Stomach (tissue), 9 donors: ENCODE data around the gene AGMO. TPM values are rescaled to one million over a fixed set of nuclear protein-coding genes. Genes with fewer than 3 reads are reported as not detected.
"Not testable (repeated sequence)": the region's sequence is repeated elsewhere in the genome, so short reads cannot be mapped to it uniquely, and the experiment has no call there.

Experiments used
- DNase-seq, 2 donors: peaks; one replicate each; pipeline versions ENCODE4 v3.0.0 to v3.0.0-alpha.2; 2013 to 2019
- H3K27ac ChIP-seq, 5 donors: fragments of 200-600 bp in 4 of 5; sonication (generic) in 4 of 5; one replicate each; pipeline ENCODE4 v1.5.1; 2013 to 2019; ENCODE audit warnings: mild to moderate bottlenecking in 1 of 5, moderate library complexity in 1 of 5
- H3K27me3 ChIP-seq, 3 donors: fragments of 200-600 bp; sonication (generic); one replicate each; pipeline ENCODE4 v1.5.1; 2017 to 2019; ENCODE audit warnings: mixed run types in 1 of 3
- H3K36me3 ChIP-seq, 4 donors: fragments of 200-600 bp; sonication (generic); 1 replicate in 3 of 4; 2 replicates in 1 of 4; pipeline ENCODE4 v1.5.1; 2016 to 2019
- H3K4me1 ChIP-seq, 4 donors: fragments of 200-600 bp; sonication (generic); one replicate each; pipeline ENCODE4 v1.5.1; 2016 to 2019
- H3K4me3 ChIP-seq, 4 donors: fragments of 200-600 bp; sonication (generic) in 3 of 4; one replicate each; pipeline ENCODE4 v1.5.1; 2016 to 2019; ENCODE audit warnings: mild to moderate bottlenecking in 1 of 4
- H3K9me3 ChIP-seq, 4 donors: fragments of 200-600 bp; sonication (generic); one replicate each; pipeline ENCODE4 v1.5.1; 2016 to 2019
- EP300 ChIP-seq: sonication (generic); formaldehyde crosslinking; IDR thresholded peaks from one replicate; pipeline ENCODE4 v1.6.1; 2017; ENCODE audit warnings: antibody characterized with exemption
- POLR2A ChIP-seq, 4 donors: fragments of 450-650 bp; IDR thresholded peaks; one replicate each; pipeline ENCODE4 v1.6.1; 2016; ENCODE audit warnings: antibody characterized with exemption in 4 of 4, control low read depth in 2 of 4, mild to moderate bottlenecking in 1 of 4, moderate library complexity in 1 of 4
- POLR2AphosphoS5 ChIP-seq, 3 donors: sonication (generic); formaldehyde crosslinking; IDR thresholded peaks; one replicate each; pipeline ENCODE4 v1.6.1; 2016; ENCODE audit warnings: antibody characterized with exemption in 3 of 3
- WGBS, 5 donors: extraction: QIAGEN DNeasy Blood & Tissue Kit in 3 of 5; methylation state at CpG; one replicate each; pipeline versions ENCODE4 v1.1.5 to v1.1.7; 2013 to 2018; 5-methylcytosine and 5-hydroxymethylcytosine counted together
- intact Hi-C: fragments of 100-400 bp; cut with DNase I; formaldehyde crosslinking; loops from one replicate; pipeline ENCODE4 v1.15.1; 2023; ENCODE audit warnings: low total_unique reads
- polyA plus RNA-seq, 3 donors: library from polyadenylated mRNA; stranded (reverse); fragments of 200-250 nt; gene quantifications; one replicate each; pipeline ENCODE4 v1.2.3, GENCODE V29; 2013
- total RNA-seq, 5 donors: library from RNA; depleted of rRNA; stranded (reverse); fragments of >200 nt; gene quantifications; one replicate each; pipeline versions ENCODE4 v1.1.0 to v1.2.3, GENCODE V29; 2014 to 2016
- TF ChIP-seq, protein P1 (sequence below), 7 experiments: fragments of 450-650 bp in 4 of 7; fragments of 200-600 bp in 3 of 7; sonication (generic) in 3 of 7; IDR thresholded peaks; one replicate each; pipeline ENCODE4 v1.5.1; 2016 to 2019; ENCODE audit warnings: antibody characterized with exemption in 7 of 7, control low read depth in 2 of 7, mild to moderate bottlenecking in 1 of 7
- donor health status: healthy with polysubstance abuse.
- donor health status: Bipolar disorder and iron deficiency.
- donor health status: healthy.

The AGMO gene
- total and polyA plus RNA-seq, 8 donors, result 0.03 to 33.0 (median 5.0) TPM; not detected in 5

DNA sequence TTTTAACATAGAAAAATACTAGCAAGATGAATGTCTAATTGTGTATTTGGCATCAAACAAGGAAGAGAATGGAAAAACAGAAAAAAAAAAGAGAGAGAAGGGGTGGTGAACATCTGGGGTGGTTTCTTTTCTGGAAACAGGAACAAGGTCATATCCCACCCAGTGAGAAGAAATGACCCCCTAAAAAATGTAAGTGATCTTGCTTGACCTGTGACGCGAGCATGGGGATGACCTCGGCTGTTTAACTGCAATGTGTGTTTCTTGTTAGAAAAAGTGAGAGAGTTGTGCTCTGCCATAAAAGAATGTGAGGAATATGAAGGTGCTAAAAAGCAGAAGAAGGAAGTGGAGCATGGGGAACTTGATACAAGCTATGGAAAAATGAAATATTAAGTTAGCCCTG lies 258.5 kb downstream of the AGMO start:
- no peak for TF ChIP-seq POLR2A (IDR thresholded peaks at IDR 0.05)
- no peak for TF ChIP-seq EP300
- TF ChIP-seq POLR2AphosphoS5 (IDR thresholded peaks at IDR 0.05), result no peak
- TF ChIP-seq, protein P1, sequence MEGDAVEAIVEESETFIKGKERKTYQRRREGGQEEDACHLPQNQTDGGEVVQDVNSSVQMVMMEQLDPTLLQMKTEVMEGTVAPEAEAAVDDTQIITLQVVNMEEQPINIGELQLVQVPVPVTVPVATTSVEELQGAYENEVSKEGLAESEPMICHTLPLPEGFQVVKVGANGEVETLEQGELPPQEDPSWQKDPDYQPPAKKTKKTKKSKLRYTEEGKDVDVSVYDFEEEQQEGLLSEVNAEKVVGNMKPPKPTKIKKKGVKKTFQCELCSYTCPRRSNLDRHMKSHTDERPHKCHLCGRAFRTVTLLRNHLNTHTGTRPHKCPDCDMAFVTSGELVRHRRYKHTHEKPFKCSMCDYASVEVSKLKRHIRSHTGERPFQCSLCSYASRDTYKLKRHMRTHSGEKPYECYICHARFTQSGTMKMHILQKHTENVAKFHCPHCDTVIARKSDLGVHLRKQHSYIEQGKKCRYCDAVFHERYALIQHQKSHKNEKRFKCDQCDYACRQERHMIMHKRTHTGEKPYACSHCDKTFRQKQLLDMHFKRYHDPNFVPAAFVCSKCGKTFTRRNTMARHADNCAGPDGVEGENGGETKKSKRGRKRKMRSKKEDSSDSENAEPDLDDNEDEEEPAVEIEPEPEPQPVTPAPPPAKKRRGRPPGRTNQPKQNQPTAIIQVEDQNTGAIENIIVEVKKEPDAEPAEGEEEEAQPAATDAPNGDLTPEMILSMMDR (IDR thresholded peaks at IDR 0.05), result no peak
- no peaks in the 10 kb centered on the region for H3K9me3 ChIP-seq
- H3K4me3 ChIP-seq, result no peak overlapping the region
- intact Hi-C loops, result no loop called here
- H3K36me3 ChIP-seq, result no peaks in the 10 kb centered on the region
- 76 to 86% (median 81%) methylated on average over 3 of the region's 3 CpGs for WGBS, 5 donors
- no peaks in the 10 kb centered on the region for H3K27me3 ChIP-seq
- no peak overlapping the region for H3K27ac ChIP-seq
- H3K4me1 ChIP-seq, result no peaks in the 10 kb centered on the region
- no peak for DNase-seq

DNA sequence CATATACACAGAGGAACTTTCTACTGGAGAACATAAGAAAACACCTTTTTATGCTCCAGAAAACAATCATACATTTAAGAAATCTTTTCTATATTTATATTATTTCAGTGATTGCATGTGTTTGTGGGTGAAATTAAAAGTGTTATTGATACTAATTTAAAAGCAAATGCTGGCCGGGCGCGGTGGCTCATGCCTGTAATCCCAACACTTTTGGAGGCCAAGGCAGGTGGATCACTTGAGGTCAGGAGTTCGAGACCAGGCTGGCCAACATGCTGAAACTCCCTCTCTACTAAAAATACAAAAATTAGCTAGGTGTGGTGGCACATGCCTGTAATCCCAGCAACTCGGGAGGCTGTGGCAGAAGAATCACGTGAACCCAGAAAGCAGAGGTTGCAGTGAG lies 260.8 kb downstream of the AGMO start:
- H3K27me3 ChIP-seq, H3K36me3 ChIP-seq, H3K9me3 ChIP-seq, intact Hi-C loops, H3K27ac ChIP-seq, H3K4me1 ChIP-seq, H3K4me3 ChIP-seq, DNase-seq: not testable (repeated sequence)
- 84 to 90% (median 86%) methylated on average over 6 of the region's 6 CpGs for WGBS, 5 donors

DNA sequence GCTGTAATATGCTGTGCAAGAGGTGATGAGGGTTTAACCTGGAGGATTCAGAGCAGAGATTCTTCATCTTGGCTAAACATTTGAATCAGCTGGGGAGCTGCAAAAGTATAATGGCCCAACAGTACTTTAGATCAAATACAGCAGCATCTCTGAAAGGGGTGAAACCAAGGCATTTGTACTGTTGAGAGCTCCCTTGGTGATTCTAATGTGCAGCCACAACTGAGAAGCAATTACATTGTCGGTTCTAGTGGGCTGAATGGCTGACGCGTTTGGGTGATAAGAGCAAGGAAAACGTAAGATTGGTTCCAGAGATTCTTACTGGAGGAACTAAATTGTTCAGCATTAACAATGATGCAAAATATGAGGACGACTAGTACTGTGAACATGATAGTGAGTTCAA lies 269.7 kb downstream of the AGMO start:
- no peak overlapping the region for H3K4me3 ChIP-seq
- no peak overlapping the region for H3K27ac ChIP-seq
- no peaks in the 10 kb centered on the region for H3K27me3 ChIP-seq
- H3K4me1 ChIP-seq, result no peaks in the 10 kb centered on the region
- no peak for DNase-seq
- H3K36me3 ChIP-seq, result no peaks in the 10 kb centered on the region
- no peaks in the 10 kb centered on the region for H3K9me3 ChIP-seq
- TF ChIP-seq POLR2AphosphoS5 (IDR thresholded peaks at IDR 0.05) (no peak), POLR2A (IDR thresholded peaks at IDR 0.05) (no peak), EP300 (no peak)
- TF ChIP-seq, protein P1 (IDR thresholded peaks at IDR 0.05), result no peak
- WGBS, 5 donors, result 53 to 74% (median 67%) methylated on average over 5 of the region's 5 CpGs
- intact Hi-C loops, result no loop called here

DNA sequence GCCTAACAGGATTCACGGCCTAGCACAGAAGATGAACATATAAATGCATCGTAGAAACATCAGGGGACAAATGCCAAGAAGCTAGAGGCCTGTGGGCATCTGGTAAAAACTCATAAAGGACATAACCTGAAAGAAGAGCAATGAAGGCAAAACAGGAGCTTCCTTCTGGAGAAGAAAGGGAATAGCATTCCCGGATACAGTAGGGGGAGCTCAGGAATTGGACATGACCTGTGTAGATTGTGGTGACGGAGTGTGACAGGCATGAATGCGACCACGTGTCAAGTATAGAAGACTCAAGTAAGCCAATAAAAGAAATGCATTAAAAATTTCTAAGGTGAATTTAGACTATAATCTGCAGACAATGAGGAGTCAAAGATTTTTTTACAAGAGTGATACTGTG lies 270.1 kb downstream of the AGMO start:
- 73 to 86% (median 76%) methylated on average over 6 of the region's 6 CpGs for WGBS, 5 donors
- Histone ChIP-seq H3K4me3 (no peak overlapping the region), H3K36me3 (no peaks in the 10 kb centered on the region), H3K27me3 (no peaks in the 10 kb centered on the region), H3K9me3 (no peaks in the 10 kb centered on the region), H3K27ac (no peak overlapping the region), H3K4me1 (no peaks in the 10 kb centered on the region)
- intact Hi-C loops, result no loop called here
- TF ChIP-seq POLR2AphosphoS5 (IDR thresholded peaks at IDR 0.05) (no peak), EP300 (no peak)
- no peak for DNase-seq

DNA sequence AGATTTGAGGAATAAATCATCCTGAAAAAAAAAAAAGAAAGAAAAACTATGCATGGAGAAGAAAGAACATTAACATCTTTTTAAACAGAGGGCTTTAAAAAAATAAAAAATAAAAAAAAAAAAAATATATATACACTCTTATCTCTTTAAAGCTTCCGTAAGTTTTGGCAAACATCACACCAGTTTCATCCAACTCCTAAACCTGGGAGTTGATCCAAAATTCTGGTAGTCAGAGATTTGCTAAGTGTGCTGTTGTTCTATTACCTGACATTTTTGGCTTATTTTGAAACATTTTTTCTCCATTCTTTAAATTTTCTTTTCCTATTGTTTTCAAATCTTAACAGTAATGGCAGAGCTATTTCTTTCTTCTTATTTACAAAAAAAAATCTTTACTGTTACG lies 273.1 kb downstream of the AGMO start:
- no peaks in the 10 kb centered on the region for H3K27me3 ChIP-seq
- H3K36me3 ChIP-seq, result no peaks in the 10 kb centered on the region
- 44 to 58% (median 52%) methylated on average over 2 of the region's 2 CpGs for WGBS, 5 donors
- intact Hi-C loops, result no loop called here
- H3K9me3 ChIP-seq, result no peaks in the 10 kb centered on the region
- no peak overlapping the region for H3K4me3 ChIP-seq
- peak in 1 of 2 donors; percentile 54 for DNase-seq
- no peak for TF ChIP-seq EP300
- TF ChIP-seq POLR2AphosphoS5 (IDR thresholded peaks at IDR 0.05), result no peak
- no peak for TF ChIP-seq POLR2A (IDR thresholded peaks at IDR 0.05)
- TF ChIP-seq, protein P1 (IDR thresholded peaks at IDR 0.05), result no peak
- H3K27ac ChIP-seq, result no peak overlapping the region
- no peaks in the 10 kb centered on the region for H3K4me1 ChIP-seq
